ENCODE results near the gene CSTF3. TPM values are rescaled to one million over a fixed set of nuclear protein-coding genes. Genes with fewer than 3 reads are reported as not detected.

Gene CSTF3
- total RNA-seq, 4 donors from 2014 or later = 8.0 to 21.0 (median 12.5) TPM

GRCh38 chr11:33135768-33136443 is 25.4 kb downstream of the CSTF3 start:
- TF ChIP-seq EP300 (IDR thresholded peaks at IDR 0.05) (no peak), POLR2A (IDR thresholded peaks at IDR 0.05) (no peak), CTCF (IDR thresholded peaks at IDR 0.05) (no peak)
- peaks cover 0 to 25% (median 0%) of the 10 kb centered on the region in 3 donors for H3K36me3 ChIP-seq
- WGBS, 2 donors = 53 to 57% methylated on average over 4 of the region's 4 CpGs
- H3K27me3 ChIP-seq = no peaks in the 10 kb centered on the region
- peaks cover 0 to 15% (median 0%) of the 10 kb centered on the region in 4 donors for H3K4me1 ChIP-seq
- no peaks in the 10 kb centered on the region for H3K9me3 ChIP-seq
- no peak overlapping the region for H3K4me3 ChIP-seq
- DNase-seq (ENCODE audit: low spot score in 2 of 2) = no peak
- H3K27ac ChIP-seq = no peak overlapping the region

- Histone ChIP-seq H3K9me3 (no peaks in the 10 kb centered on the region), H3K27ac (no peak overlapping the region), H3K4me1 (peaks cover 0 to 15% (median 0%) of the 10 kb centered on the region in 4 donors), H3K36me3 (peaks cover 0 to 19% (median 0%) of the 10 kb centered on the region in 3 donors), H3K4me3 (no peak overlapping the region), H3K27me3 (no peaks in the 10 kb centered on the region)
- DNase-seq (ENCODE audit: low spot score in 2 of 2) = no peak
- 66 to 71% methylated on average over 1 of the region's 1 CpG for WGBS, 2 donors
- TF ChIP-seq CTCF (IDR thresholded peaks at IDR 0.05) (no peak), POLR2A (IDR thresholded peaks at IDR 0.05) (no peak), EP300 (IDR thresholded peaks at IDR 0.05) (no peak)
These were observed 26.1 kb downstream of the CSTF3 start for GRCh38 chr11:33135216-33135615.

- DNase-seq (ENCODE audit: low spot score in 2 of 2) = no peak
- H3K4me1 ChIP-seq = peaks cover 0 to 15% (median 0%) of the 10 kb centered on the region in 4 donors
- 89 to 90% methylated on average over 3 of the region's 3 CpGs for WGBS, 2 donors
- no peaks in the 10 kb centered on the region for H3K27me3 ChIP-seq
- peaks cover 0 to 9% (median 0%) of the 10 kb centered on the region in 3 donors for H3K36me3 ChIP-seq
- no peaks in the 10 kb centered on the region for H3K9me3 ChIP-seq
- H3K27ac ChIP-seq = no peak overlapping the region
- TF ChIP-seq POLR2A (IDR thresholded peaks at IDR 0.05) (no peak), EP300 (IDR thresholded peaks at IDR 0.05) (no peak)
- H3K4me3 ChIP-seq = no peak overlapping the region
These were observed 27.0 kb downstream of the CSTF3 start for GRCh38 chr11:33134276-33134675.

GRCh38 chr11:33133761-33134160 is 27.5 kb downstream of the CSTF3 start:
- no peaks in the 10 kb centered on the region for H3K27me3 ChIP-seq
- no peak overlapping the region for H3K4me3 ChIP-seq
- peaks cover 0 to 7% (median 0%) of the 10 kb centered on the region in 3 donors for H3K36me3 ChIP-seq
- H3K9me3 ChIP-seq = no peaks in the 10 kb centered on the region
- TF ChIP-seq POLR2A (IDR thresholded peaks at IDR 0.05) = no peak
- no peak for TF ChIP-seq CTCF (IDR thresholded peaks at IDR 0.05)
- no peak for TF ChIP-seq EP300 (IDR thresholded peaks at IDR 0.05)
- H3K27ac ChIP-seq = no peak overlapping the region
- peaks cover 0 to 15% (median 0%) of the 10 kb centered on the region in 4 donors for H3K4me1 ChIP-seq
- 90 to 92% methylated on average over 3 of the region's 3 CpGs for WGBS, 2 donors
- DNase-seq (ENCODE audit: low spot score in 2 of 2) = no peak

- no peaks in the 10 kb centered on the region for H3K9me3 ChIP-seq
- no peak overlapping the region for H3K4me3 ChIP-seq
- 76% methylated on average over 4 of the region's 4 CpGs for WGBS, 2 donors
- TF ChIP-seq POLR2A (IDR thresholded peaks at IDR 0.05) (no peak), CTCF (IDR thresholded peaks at IDR 0.05) (no peak)
- DNase-seq (ENCODE audit: low spot score in 2 of 2) = no peak
- H3K27ac ChIP-seq = no peak overlapping the region
- peaks cover 0 to 8% (median 0%) of the 10 kb centered on the region in 4 donors for H3K4me1 ChIP-seq
- H3K36me3 ChIP-seq = peaks cover 0 to 7% (median 0%) of the 10 kb centered on the region in 3 donors
- H3K27me3 ChIP-seq = no peaks in the 10 kb centered on the region
These were observed 28.8 kb downstream of the CSTF3 start for GRCh38 chr11:33132510-33132909.

Data from tibial nerve (tissue), 4 donors.